ENCODE data around the gene PCDHGA10. TPM values are rescaled to one million over a fixed set of nuclear protein-coding genes. Genes with fewer than 3 reads are reported as not detected.
"Not testable (repeated sequence)": the region's sequence is repeated elsewhere in the genome, so short reads cannot be mapped to it uniquely, and the experiment has no call there.

Gene PCDHGA10
- total RNA-seq, 2 experiments from 2014 or later: 3.9 to 4.9 TPM

DNA sequence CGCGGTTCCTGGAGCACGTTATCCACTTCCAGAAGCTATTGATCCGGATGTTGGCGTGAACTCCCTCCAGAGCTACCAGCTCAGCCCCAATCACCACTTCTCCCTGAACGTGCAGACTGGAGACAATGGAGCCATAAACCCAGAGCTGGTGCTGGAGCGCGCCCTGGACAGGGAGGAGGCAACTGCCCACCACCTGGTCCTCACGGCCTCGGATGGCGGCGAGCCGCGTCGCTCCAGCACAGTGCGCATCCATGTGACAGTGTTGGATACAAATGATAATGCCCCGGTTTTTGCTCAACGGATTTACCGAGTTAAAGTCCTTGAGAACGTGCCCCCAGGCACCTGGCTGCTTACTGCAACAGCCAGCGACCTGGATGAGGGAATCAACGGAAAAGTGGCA is 9.4 kb upstream of the PCDHGA10 start:
- H3K9me3 ChIP-seq (ENCODE audit: low read length): no peaks in the 10 kb centered on the region
- no TSS peak for BruUV-seq (replicated peaks)
- no peaks in the 10 kb centered on the region for H3K79me2 ChIP-seq (ENCODE audit: insufficient read depth, low read depth, low read length)
- TF ChIP-seq, protein P1, sequence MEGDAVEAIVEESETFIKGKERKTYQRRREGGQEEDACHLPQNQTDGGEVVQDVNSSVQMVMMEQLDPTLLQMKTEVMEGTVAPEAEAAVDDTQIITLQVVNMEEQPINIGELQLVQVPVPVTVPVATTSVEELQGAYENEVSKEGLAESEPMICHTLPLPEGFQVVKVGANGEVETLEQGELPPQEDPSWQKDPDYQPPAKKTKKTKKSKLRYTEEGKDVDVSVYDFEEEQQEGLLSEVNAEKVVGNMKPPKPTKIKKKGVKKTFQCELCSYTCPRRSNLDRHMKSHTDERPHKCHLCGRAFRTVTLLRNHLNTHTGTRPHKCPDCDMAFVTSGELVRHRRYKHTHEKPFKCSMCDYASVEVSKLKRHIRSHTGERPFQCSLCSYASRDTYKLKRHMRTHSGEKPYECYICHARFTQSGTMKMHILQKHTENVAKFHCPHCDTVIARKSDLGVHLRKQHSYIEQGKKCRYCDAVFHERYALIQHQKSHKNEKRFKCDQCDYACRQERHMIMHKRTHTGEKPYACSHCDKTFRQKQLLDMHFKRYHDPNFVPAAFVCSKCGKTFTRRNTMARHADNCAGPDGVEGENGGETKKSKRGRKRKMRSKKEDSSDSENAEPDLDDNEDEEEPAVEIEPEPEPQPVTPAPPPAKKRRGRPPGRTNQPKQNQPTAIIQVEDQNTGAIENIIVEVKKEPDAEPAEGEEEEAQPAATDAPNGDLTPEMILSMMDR (conservative IDR thresholded peaks at IDR 0.05; ENCODE audit: low read length): no peak
- no peak for TF ChIP-seq EZH2phosphoT487 (IDR thresholded peaks at IDR 0.05; ENCODE audit: borderline replicate concordance, low read depth, low read length)
- H3K36me3 ChIP-seq (ENCODE audit: insufficient read depth, low read length): no peaks in the 10 kb centered on the region
- no peak overlapping the region for H3K4me2 ChIP-seq (ENCODE audit: low read length)
- no peaks in the 10 kb centered on the region for H4K20me1 ChIP-seq (ENCODE audit: insufficient read depth, low read length)
- no peak overlapping the region for H3K4me3 ChIP-seq (ENCODE audit: low read depth, low read length, poor library complexity, severe bottlenecking)
- ChIA-PET POLR2A (interaction anchor here (0.6 kb wide), 1 partner anchor 73 kb away, joined by 6 read pairs; no protein-coding TSS in a partner anchor), CTCF (ENCODE audit: unreplicated experiment) (no interaction called here)
- no peaks in the 10 kb centered on the region for H3K4me1 ChIP-seq (ENCODE audit: insufficient read depth, low read length, poor library complexity, severe bottlenecking)
- intact Hi-C loops (cut with micrococcal nuclease; ENCODE audit: unreplicated experiment): no loop called here
- H3K27ac ChIP-seq (ENCODE audit: low read depth, low read length, poor library complexity, severe bottlenecking): no peak overlapping the region
- H2AFZ ChIP-seq (ENCODE audit: low read length): no peak overlapping the region
- H3K9me2 ChIP-seq (ENCODE audit: insufficient read depth, low read length): no peaks in the 10 kb centered on the region
- DNase-seq (ENCODE audit: low spot score): no peak

DNA sequence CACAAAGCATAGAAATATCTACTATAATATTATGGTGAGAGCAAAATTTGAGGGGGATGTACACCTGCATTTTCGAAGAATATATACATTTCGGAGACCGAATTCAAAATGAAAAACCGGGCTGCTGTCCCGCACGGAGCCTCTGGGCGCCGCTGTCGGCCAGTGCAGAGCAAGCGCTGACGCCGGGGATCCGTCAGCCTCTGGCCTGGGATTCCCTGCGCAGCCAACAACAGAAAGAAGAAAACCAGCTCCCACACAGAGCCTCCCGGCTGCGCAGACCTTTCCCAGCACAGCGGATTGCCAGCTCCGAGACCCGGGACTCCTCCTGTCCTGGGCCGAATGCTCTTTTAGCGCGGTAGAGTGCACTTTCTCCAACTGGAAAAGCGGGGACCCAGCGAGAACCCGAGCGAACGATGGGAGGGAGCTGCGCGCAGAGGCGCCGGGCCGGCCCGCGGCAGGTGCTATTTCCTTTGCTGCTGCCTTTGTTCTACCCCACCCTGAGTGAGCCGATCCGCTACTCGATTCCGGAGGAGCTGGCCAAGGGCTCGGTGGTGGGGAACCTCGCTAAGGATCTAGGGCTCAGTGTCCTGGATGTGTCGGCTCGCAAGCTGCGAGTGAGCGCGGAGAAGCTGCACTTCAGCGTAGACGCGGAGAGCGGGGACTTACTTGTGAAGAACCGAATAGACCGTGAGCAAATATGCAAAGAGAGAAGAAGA is 4.8 kb upstream of the PCDHGA10 start, which contains the start of gene PCDHGB6:
TSS of gene PCDHGB6 (plus strand) at position 232 of the 716 bp plus-strand sequence. CDS start at position 414, 182 bp downstream.
- DNase-seq (ENCODE audit: low spot score); H2AFZ ChIP-seq (ENCODE audit: low read length); H3K79me2 ChIP-seq (ENCODE audit: insufficient read depth, low read depth, low read length); BruUV-seq (replicated peaks); H3K4me3 ChIP-seq (ENCODE audit: low read depth, low read length, poor library complexity, severe bottlenecking); H3K36me3 ChIP-seq (ENCODE audit: insufficient read depth, low read length); H3K9me2 ChIP-seq (ENCODE audit: insufficient read depth, low read length); H3K4me1 ChIP-seq (ENCODE audit: insufficient read depth, low read length, poor library complexity, severe bottlenecking); H3K27ac ChIP-seq (ENCODE audit: low read depth, low read length, poor library complexity, severe bottlenecking); H3K9me3 ChIP-seq (ENCODE audit: low read length); intact Hi-C loops (cut with micrococcal nuclease; ENCODE audit: unreplicated experiment); H3K4me2 ChIP-seq (ENCODE audit: low read length); H4K20me1 ChIP-seq (ENCODE audit: insufficient read depth, low read length); CTCF ChIA-PET (ENCODE audit: unreplicated experiment); POLR2A ChIA-PET: not testable (repeated sequence)

DNA sequence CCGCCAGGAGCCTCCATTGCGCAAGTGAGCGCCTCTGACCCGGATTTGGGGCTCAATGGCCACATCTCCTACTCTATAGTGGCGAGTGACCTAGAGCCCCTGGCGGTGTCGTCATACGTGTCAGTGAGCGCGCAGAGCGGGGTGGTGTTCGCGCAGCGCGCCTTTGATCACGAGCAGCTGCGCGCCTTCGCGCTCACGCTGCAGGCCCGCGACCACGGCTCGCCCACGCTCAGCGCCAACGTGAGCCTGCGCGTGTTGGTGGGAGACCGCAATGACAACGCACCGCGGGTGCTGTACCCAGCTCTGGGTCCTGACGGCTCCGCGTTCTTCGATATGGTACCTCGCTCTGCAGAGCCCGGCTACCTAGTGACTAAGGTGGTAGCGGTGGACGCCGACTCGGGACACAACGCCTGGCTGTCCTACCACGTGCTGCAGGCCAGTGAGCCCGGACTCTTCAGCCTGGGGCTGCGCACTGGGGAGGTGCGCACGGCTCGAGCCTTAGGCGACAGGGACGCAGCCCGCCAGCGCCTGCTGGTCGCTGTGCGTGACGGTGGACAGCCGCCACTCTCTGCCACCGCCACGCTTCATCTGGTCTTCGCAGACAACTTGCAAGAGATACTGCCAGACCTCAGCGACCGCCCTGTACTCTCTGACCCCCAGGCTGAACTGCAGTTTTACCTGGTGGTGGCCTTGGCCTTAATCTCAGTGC is 3.0 kb upstream of the PCDHGA10 start:
- no peaks in the 10 kb centered on the region for H3K9me2 ChIP-seq (ENCODE audit: insufficient read depth, low read length)
- POLR2A ChIA-PET: interaction anchor here (0.6 to 0.7 kb wide), 2 partner anchors 18 to 1847 kb away, joined by 3 to 4 read pairs; no protein-coding TSS in a partner anchor
- CTCF ChIA-PET (ENCODE audit: unreplicated experiment): interaction anchor here (0.7 kb wide), 1 partner anchor 11 kb away, joined by 3 read pairs; the partner anchor contains the start of gene PCDHGA11
- no peaks in the 10 kb centered on the region for H3K9me3 ChIP-seq (ENCODE audit: low read length)
- H3K36me3 ChIP-seq (ENCODE audit: insufficient read depth, low read length): no peaks in the 10 kb centered on the region
- no peak overlapping the region for H3K27ac ChIP-seq (ENCODE audit: low read depth, low read length, poor library complexity, severe bottlenecking)
- no peak for TF ChIP-seq EZH2phosphoT487 (IDR thresholded peaks at IDR 0.05; ENCODE audit: borderline replicate concordance, low read depth, low read length)
- TF ChIP-seq, protein P1 (conservative IDR thresholded peaks at IDR 0.05; ENCODE audit: low read length): no peak
- H3K4me2 ChIP-seq (ENCODE audit: low read length): no peak overlapping the region
- BruUV-seq (replicated peaks): no TSS peak
- no peak for DNase-seq (ENCODE audit: low spot score)
- H3K4me3 ChIP-seq (ENCODE audit: low read depth, low read length, poor library complexity, severe bottlenecking): no peak overlapping the region
- H3K4me1 ChIP-seq (ENCODE audit: insufficient read depth, low read length, poor library complexity, severe bottlenecking): no peaks in the 10 kb centered on the region
- intact Hi-C loops (cut with micrococcal nuclease; ENCODE audit: unreplicated experiment): loop anchor here (5.0 kb wide), 1 partner anchor 52 kb away; the partner anchor contains the start of genes PCDHGA4 and PCDHGB2
- no peaks in the 10 kb centered on the region for H3K79me2 ChIP-seq (ENCODE audit: insufficient read depth, low read depth, low read length)
- no peak overlapping the region for H2AFZ ChIP-seq (ENCODE audit: low read length)
- no peaks in the 10 kb centered on the region for H4K20me1 ChIP-seq (ENCODE audit: insufficient read depth, low read length)

Data from OCI-LY7 (cell line).